Cardiac ventricle fibroblast (primary cell): ENCODE results near the gene CLMN. TPM values are rescaled to one million over a fixed set of nuclear protein-coding genes. Genes with fewer than 3 reads are reported as not detected.

Source experiments
- total RNA-seq: library from RNA; depleted of rRNA; stranded (reverse); fragments of >200 nt; gene quantifications from 2 replicates; pipeline ENCODE4 v1.2.3, GENCODE V29; 2015

CLMN gene
- total RNA-seq: 1.6 and 5.1 TPM in 2 replicates

GRCh38 chr14:95319312-95320077 lies at the start of gene CLMN:
CLMN (minus strand) TSS chr14:95319908; CDS start chr14:95319792, 116 bp downstream.

GRCh38 chr14:95157327-95158189 lies 162.2 kb downstream of the CLMN start, which contains the start of gene DICER1:
DICER1 (minus strand) TSS chr14:95157529; CDS start chr14:95133458, 24,071 bp downstream.

Other genes starting within 250 kb of the CLMN start
- gene DICER1, start 162.4 kb downstream of the CLMN start, total RNA-seq: 16.2 and 18.3 TPM in 2 replicates
- 34.0 and 36.8 TPM in 2 replicates for gene SYNE3, start 196.7 kb upstream of the CLMN start, total RNA-seq
- gene GLRX5, start 215.1 kb upstream of the CLMN start, total RNA-seq: 27.2 and 29.9 TPM in 2 replicates